RWPE2 (cell line): ENCODE measurements around the gene VAMP7.

Source experiments
- ATAC-seq: fragments of 200-7000 bp; cut with Tn5 transposase; 3 replicates; pipeline ENCODE4 v1.9.1; 2021; ENCODE audit warnings: low read depth
- DNase-seq: peaks from one replicate; pipeline ENCODE4 v3.0.0-alpha.2; 2020; ENCODE audit warnings: low spot score
- H3K27ac ChIP-seq: fragments of 450-650 bp; 2 replicates; pipeline ENCODE4 v1.5.1; 2017; ENCODE audit warnings: mild to moderate bottlenecking; ENCODE audit not compliant: poor library complexity, severe bottlenecking
- H3K27me3 ChIP-seq: fragments of 250-450 bp; sonication (Bioruptor Pico); 2 replicates; pipeline ENCODE4 v1.5.1; 2021; ENCODE audit warnings: mild to moderate bottlenecking, moderate library complexity; ENCODE audit not compliant: insufficient read depth, poor library complexity, severe bottlenecking
- H3K36me3 ChIP-seq: fragments of 250-450 bp; sonication (Bioruptor Pico); 2 replicates; pipeline ENCODE4 v1.5.1; 2020; ENCODE audit warnings: low read depth, mild to moderate bottlenecking, moderate library complexity
- H3K4me1 ChIP-seq: fragments of 250-450 bp; sonication (Bioruptor Pico); 2 replicates; pipeline ENCODE4 v1.5.1; 2021; ENCODE audit warnings: mild to moderate bottlenecking, moderate library complexity; ENCODE audit not compliant: insufficient read depth, poor library complexity, severe bottlenecking
- H3K4me3 ChIP-seq: fragments of 250-450 bp; sonication (Bioruptor Pico); 2 replicates; pipeline ENCODE4 v1.5.1; 2021; ENCODE audit warnings: mild to moderate bottlenecking, moderate library complexity; ENCODE audit not compliant: severe bottlenecking
- H3K9me3 ChIP-seq: fragments of 250-450 bp; sonication (Bioruptor Pico); 2 replicates; pipeline ENCODE4 v1.5.1; 2021; ENCODE audit warnings: mild to moderate bottlenecking, moderate library complexity; ENCODE audit not compliant: severe bottlenecking
- TF ChIP-seq, protein P1 (sequence below): fragments of 450-650 bp; IDR thresholded peaks from one replicate; pipeline ENCODE4 v1.5.1; 2017; ENCODE audit warnings: mild to moderate bottlenecking, moderate library complexity; ENCODE audit not compliant: poor library complexity, severe bottlenecking

The VAMP7 gene

DNA sequence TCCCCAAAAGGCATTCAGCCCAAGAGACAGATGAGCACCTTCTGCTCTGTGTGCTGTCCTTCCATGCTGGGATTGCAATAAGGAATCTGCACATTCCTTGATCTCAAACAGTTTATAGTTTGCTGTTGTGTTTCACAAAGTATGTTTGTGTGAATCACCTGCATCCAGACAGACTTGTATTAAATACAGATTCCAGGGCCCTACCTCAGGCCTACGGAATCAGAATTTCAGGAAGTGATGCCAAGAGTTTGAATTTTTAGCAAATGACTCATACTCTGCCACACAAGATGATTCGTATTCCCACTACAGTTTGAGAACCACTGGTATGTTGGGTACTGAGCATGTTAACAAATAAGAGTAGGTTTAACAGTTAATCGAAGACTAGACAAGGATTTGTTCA, 7.0 kb downstream of the VAMP7 start:
- DNase-seq (no peak), ATAC-seq (peak; percentile 33; the same call in 1 of the 3 replicates)
- H3K27me3 ChIP-seq, result no peaks in the 10 kb centered on the region
- H3K27ac ChIP-seq, result no peak overlapping the region
- peaks cover 3% of the 10 kb centered on the region for H3K4me1 ChIP-seq
- no peak overlapping the region for H3K4me3 ChIP-seq
- H3K9me3 ChIP-seq, result peaks cover 3% of the 10 kb centered on the region
- H3K36me3 ChIP-seq, result peaks cover 10% of the 10 kb centered on the region
- TF ChIP-seq, protein P1, sequence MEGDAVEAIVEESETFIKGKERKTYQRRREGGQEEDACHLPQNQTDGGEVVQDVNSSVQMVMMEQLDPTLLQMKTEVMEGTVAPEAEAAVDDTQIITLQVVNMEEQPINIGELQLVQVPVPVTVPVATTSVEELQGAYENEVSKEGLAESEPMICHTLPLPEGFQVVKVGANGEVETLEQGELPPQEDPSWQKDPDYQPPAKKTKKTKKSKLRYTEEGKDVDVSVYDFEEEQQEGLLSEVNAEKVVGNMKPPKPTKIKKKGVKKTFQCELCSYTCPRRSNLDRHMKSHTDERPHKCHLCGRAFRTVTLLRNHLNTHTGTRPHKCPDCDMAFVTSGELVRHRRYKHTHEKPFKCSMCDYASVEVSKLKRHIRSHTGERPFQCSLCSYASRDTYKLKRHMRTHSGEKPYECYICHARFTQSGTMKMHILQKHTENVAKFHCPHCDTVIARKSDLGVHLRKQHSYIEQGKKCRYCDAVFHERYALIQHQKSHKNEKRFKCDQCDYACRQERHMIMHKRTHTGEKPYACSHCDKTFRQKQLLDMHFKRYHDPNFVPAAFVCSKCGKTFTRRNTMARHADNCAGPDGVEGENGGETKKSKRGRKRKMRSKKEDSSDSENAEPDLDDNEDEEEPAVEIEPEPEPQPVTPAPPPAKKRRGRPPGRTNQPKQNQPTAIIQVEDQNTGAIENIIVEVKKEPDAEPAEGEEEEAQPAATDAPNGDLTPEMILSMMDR, result no peak

DNA sequence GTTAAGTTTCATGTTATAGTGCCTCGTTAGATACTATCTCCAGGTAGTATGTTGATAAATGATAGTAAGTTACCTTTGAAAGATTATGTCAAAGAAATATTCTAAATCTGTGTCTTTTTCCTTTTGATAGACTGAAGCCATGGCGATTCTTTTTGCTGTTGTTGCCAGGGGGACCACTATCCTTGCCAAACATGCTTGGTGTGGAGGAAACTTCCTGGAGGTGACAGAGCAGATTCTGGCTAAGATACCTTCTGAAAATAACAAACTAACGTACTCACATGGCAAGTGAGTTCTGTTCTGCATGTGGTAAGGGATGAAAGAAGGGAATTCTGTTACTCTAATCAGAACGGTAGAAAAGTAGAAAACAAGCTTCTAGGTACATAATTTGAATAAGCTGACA, 8.2 kb downstream of the VAMP7 start:
- H3K36me3 ChIP-seq, result peaks cover 10% of the 10 kb centered on the region
- H3K9me3 ChIP-seq, result peaks cover 7% of the 10 kb centered on the region
- TF ChIP-seq, protein P1, result no peak

DNA sequence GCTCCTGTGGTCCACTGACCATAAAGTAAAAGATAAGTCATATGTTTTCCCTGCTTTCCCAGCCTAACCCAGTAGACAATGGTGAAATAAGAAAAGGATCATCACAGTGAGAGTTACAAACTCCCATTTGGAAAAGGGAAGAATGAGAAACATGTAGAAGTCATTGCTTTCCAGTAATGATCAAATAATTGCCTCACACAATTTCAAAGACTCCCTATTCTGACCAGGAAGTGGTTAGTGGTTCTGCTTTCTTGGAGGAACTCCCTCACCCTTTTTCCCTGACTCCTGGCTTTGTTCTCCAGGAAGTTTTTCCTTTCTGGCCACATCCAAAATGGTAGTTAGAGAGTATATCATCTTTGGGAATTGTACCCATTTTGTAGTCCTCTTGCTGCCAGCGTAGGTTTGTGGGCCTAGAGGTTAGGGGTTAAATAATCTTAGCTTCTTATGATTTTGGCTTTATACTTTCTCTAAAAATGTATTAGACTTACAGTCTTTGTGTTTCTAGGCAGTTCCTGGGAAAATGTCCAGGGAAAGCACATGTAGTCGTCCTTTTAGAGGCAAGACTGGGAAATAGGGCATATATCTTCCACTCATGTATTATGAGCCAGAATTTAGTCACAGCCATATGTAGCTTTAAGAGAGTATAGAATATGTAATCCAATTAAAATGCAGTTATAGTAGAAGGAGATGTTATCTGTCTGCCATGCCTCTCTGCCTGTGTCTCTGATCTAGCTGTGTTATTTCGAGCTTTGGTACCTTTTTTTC, 10.5 kb downstream of the VAMP7 start:
- H3K4me1 ChIP-seq, result peaks cover 3% of the 10 kb centered on the region
- DNase-seq (no peak), ATAC-seq (no peak)
- H3K4me3 ChIP-seq, result no peak overlapping the region
- peaks cover 13% of the 10 kb centered on the region for H3K36me3 ChIP-seq
- no peak overlapping the region for H3K27ac ChIP-seq
- H3K27me3 ChIP-seq, result no peaks in the 10 kb centered on the region
- peaks cover 7% of the 10 kb centered on the region for H3K9me3 ChIP-seq
- TF ChIP-seq, protein P1, result no peak

More for the DNA sequence above, 8.2 kb downstream of the VAMP7 start:
- Histone ChIP-seq H3K27ac (no peak overlapping the region), H3K4me1 (peaks cover 3% of the 10 kb centered on the region), H3K27me3 (no peaks in the 10 kb centered on the region), H3K4me3 (no peak overlapping the region)
- no peak for DNase-seq
- no peak for ATAC-seq

DNA sequence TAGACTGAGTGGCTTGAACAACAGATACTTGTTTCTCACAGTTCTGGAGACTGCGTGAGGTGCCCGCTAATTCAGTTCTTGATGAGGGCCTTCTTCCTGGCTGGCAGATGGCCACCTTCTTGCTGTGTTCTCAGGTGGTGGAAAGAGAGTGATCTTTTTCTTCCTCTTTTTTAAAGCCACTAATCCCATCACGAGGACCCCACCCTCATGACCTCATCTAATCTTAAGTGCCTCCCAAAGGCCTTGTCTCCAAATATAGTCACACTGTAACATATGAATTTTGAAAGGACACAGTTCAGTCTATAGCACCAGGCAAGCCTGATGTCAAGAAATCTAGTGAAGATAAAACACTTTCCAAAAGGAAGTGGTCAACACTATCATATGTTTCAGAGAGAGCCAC, 12.4 kb downstream of the VAMP7 start:
- H3K4me1 ChIP-seq, result peaks cover under 1% of the 10 kb centered on the region
- H3K27ac ChIP-seq, result no peak overlapping the region
- no peaks in the 10 kb centered on the region for H3K27me3 ChIP-seq
- TF ChIP-seq, protein P1, result no peak
- no peak for ATAC-seq
- no peak for DNase-seq
- no peak overlapping the region for H3K4me3 ChIP-seq
- H3K36me3 ChIP-seq, result peaks cover 20% of the 10 kb centered on the region
- peaks cover 6% of the 10 kb centered on the region for H3K9me3 ChIP-seq

DNA sequence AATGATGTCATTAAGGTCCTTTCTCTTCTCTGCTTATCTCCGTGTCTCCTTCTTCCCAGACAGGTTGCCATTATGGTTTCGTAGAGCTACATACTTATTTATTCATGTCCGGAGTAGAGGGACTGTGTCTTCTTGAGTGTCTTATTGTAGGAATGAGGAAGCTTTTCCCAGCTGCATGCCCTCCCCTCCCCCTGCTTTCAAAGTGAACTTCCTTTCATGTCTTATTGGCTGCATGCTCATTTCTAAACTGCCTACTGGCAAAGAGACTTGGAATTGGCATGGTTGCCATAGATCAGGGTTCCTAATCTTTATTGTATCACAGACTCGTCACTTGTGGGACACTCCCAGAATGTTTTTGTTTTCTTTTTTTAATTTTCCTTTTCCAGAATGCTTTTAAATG, 15.4 kb downstream of the VAMP7 start:
- Histone ChIP-seq H3K4me3 (no peak overlapping the region), H3K9me3 (peaks cover 6% of the 10 kb centered on the region), H3K27me3 (no peaks in the 10 kb centered on the region), H3K27ac (no peak overlapping the region), H3K36me3 (peaks cover 24% of the 10 kb centered on the region), H3K4me1 (no peaks in the 10 kb centered on the region)
- TF ChIP-seq, protein P1, result no peak
- no peak for DNase-seq
- ATAC-seq, result no peak
